Breast epithelium (tissue), 3 donors: ENCODE measurements around the gene CNBP.

ENCODE experiments used
- POLR2AphosphoS5 ChIP-seq, 3 donors: sonication (generic); formaldehyde crosslinking; IDR thresholded peaks; one replicate each; pipeline ENCODE4 v1.6.1; 2017; ENCODE audit warnings: antibody characterized with exemption in 3 of 3
- TF ChIP-seq, protein P1 (sequence below), 3 donors: fragments of 450-650 bp; IDR thresholded peaks; one replicate each; pipeline ENCODE4 v1.5.1; 2016 to 2017; ENCODE audit warnings: antibody characterized with exemption in 3 of 3, mild to moderate bottlenecking in 3 of 3, moderate library complexity in 3 of 3

DNA sequence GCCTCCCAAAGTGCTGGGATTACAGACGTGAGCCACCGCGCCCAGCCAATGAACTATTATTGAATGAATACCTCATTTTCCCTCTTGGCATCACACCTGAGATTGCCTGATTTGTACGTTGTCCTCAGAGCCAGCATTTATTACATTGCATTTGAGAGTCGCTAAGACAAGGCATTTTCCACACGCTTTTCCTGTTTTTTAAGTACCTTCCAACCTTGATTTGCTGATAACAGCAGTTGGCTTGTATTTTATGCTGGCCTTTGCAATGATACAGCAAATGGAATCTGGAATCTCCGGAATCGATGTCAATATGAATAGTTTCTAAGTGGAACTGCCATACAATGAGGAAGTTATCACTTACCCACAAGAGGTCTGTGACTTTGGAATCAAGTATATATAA is 15.7 kb upstream of the CNBP start:
- TF ChIP-seq, protein P1, sequence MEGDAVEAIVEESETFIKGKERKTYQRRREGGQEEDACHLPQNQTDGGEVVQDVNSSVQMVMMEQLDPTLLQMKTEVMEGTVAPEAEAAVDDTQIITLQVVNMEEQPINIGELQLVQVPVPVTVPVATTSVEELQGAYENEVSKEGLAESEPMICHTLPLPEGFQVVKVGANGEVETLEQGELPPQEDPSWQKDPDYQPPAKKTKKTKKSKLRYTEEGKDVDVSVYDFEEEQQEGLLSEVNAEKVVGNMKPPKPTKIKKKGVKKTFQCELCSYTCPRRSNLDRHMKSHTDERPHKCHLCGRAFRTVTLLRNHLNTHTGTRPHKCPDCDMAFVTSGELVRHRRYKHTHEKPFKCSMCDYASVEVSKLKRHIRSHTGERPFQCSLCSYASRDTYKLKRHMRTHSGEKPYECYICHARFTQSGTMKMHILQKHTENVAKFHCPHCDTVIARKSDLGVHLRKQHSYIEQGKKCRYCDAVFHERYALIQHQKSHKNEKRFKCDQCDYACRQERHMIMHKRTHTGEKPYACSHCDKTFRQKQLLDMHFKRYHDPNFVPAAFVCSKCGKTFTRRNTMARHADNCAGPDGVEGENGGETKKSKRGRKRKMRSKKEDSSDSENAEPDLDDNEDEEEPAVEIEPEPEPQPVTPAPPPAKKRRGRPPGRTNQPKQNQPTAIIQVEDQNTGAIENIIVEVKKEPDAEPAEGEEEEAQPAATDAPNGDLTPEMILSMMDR (IDR thresholded peaks at IDR 0.05) = no peak
- no peak for TF ChIP-seq POLR2AphosphoS5 (IDR thresholded peaks at IDR 0.05)
